Inferior parietal cortex (tissue), 1 donor: ENCODE measurements around the gene DAGLA.

Experiments
- DNase-seq: peaks from one replicate; pipeline ENCODE4 v3.0.0-alpha.2; 2016; ENCODE audit errors: extremely low spot score

The DAGLA gene

GRCh38 chr11:61728066-61728939, 48.1 kb downstream of the DAGLA start:
- no peak for DNase-seq

- DNase-seq: no peak
Observed at GRCh38 chr11:61728940-61729219, 48.7 kb downstream of the DAGLA start.

GRCh38 chr11:61730240-61730994, 50.2 kb downstream of the DAGLA start:
- no peak for DNase-seq

- no peak for DNase-seq
Observed at GRCh38 chr11:61731211-61731951, 51.2 kb downstream of the DAGLA start.

- DNase-seq: no peak
Observed at GRCh38 chr11:61731952-61732675, 51.9 kb downstream of the DAGLA start.

GRCh38 chr11:61732705-61733104, 52.5 kb downstream of the DAGLA start:
- DNase-seq: no peak

- DNase-seq: peak; percentile 93
Observed at GRCh38 chr11:61733120-61733978, 53.2 kb downstream of the DAGLA start.

GRCh38 chr11:61734767-61735166, 54.6 kb downstream of the DAGLA start:
- no peak for DNase-seq

- no peak for DNase-seq
Observed at GRCh38 chr11:61735391-61735790, 55.2 kb downstream of the DAGLA start.

GRCh38 chr11:61736310-61736709, 56.1 kb downstream of the DAGLA start:
- no peak for DNase-seq

- no peak for DNase-seq
Observed at GRCh38 chr11:61737131-61737530, 56.9 kb downstream of the DAGLA start.

GRCh38 chr11:61737636-61738386, 57.6 kb downstream of the DAGLA start:
- DNase-seq: no peak

GRCh38 chr11:61738776-61739175, 58.6 kb downstream of the DAGLA start:
- no peak for DNase-seq

- no peak for DNase-seq
Observed at GRCh38 chr11:61739413-61739812, 59.2 kb downstream of the DAGLA start.

- DNase-seq: no peak
Observed at GRCh38 chr11:61739966-61740365, 59.8 kb downstream of the DAGLA start.

- no peak for DNase-seq
Observed at GRCh38 chr11:61742391-61742790, 62.2 kb downstream of the DAGLA start.

- no peak for DNase-seq
Observed at GRCh38 chr11:61743486-61744095, 63.4 kb downstream of the DAGLA start.

- no peak for DNase-seq
Observed at GRCh38 chr11:61744181-61744580, 64.0 kb downstream of the DAGLA start.

GRCh38 chr11:61744609-61745156, 64.5 kb downstream of the DAGLA start:
- no peak for DNase-seq
